HG03060 (cell line): ENCODE measurements around the gene LETM1.

ENCODE experiments used
- ATAC-seq: cut with Tn5 transposase; IDR thresholded peaks from one replicate; pipeline ENCODE4 v1.9.1; 2021; ENCODE audit warnings: low read depth, moderate number of reproducible peaks; ENCODE audit not compliant: unreplicated experiment

LETM1 gene

GRCh38 chr4:1856071-1856942, at the start of gene LETM1:
Gene LETM1, minus strand, starts transcription at chr4:1856156. Its CDS starts 206 bp downstream, at chr4:1855950.
- ATAC-seq, result peak; percentile 51

- no peak for ATAC-seq
Measured at GRCh38 chr4:1904042-1904441, 48.1 kb upstream of the LETM1 start.

DNA sequence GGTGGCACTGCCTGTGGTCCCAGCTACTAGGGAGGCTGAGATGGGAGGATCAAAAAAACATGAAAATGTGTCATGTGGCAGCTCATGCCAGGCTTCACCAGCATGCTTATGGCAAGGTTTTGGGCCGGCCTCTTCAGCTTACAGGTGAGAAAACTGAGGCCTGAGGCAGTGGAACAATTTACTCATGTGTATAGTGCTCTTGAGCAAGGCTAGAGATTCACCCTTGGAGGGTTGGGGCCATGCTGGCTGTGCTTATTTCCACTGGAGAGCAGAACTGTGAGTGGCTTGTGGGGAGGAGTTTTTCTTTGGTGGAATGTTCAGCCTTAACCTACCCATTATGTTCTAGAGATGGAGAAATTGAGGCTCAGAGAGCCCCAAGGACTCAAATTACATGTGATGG, 47.1 kb upstream of the LETM1 start:
- no peak for ATAC-seq

DNA sequence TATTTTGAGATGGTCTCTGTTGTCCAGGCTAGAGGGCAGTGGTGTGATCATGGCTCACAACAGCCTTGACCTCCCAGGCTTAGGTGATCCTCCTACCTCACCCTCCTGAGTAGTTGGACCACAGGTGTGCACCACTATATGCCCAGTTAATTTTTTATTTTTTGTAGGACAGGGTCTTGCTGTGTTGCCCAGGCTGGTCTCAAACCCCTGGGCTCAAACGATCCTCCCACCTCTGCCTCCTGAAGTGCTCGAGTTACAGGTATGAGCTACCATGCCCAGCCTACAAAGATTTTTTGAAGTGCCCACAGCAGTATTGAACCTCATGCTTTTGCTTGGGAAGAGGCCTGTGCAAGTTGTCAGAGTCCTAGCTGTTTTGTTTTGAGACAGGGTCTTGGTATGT, 46.3 kb upstream of the LETM1 start:
- ATAC-seq, result no peak

DNA sequence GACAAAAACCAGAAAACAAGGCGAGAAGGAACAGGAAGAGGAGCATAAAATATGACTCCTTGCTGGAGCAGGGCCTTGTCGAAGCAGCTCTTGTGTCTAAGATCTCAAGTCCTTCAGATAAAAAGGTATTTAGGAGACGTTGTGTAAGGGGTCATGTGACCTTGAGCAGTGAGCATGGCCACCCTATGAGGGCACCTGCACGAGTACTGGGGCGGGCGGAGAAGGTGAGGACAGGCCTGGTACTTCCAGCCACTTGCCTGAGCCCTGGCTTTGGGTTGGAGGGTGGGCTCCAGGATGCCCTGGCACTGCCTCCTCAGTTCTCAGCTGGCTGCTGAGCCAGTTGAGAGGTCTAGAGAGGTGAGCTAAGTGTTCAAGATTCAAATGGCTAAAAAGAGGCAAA, 45.2 kb upstream of the LETM1 start:
- no peak for ATAC-seq

DNA sequence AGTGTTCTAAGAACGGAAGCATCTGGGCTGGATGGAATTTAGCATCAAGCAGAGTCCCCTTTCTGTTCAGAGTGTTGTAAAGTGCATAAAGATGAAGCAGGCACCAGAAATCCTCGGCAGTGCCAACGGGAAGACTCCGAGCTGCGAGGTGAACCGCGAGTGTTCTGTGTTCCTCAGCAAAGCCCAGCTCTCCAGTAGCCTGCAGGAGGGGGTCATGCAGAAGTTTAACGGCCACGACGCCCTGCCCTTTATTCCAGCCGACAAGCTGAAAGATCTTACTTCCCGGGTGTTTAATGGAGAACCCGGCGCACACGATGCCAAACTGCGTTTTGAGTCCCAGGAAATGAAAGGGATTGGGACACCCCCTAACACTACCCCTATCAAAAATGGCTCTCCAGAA, 44.7 kb upstream of the LETM1 start:
- ATAC-seq, result no peak

GRCh38 chr4:1900087-1900433, 44.1 kb upstream of the LETM1 start:
- no peak for ATAC-seq

DNA sequence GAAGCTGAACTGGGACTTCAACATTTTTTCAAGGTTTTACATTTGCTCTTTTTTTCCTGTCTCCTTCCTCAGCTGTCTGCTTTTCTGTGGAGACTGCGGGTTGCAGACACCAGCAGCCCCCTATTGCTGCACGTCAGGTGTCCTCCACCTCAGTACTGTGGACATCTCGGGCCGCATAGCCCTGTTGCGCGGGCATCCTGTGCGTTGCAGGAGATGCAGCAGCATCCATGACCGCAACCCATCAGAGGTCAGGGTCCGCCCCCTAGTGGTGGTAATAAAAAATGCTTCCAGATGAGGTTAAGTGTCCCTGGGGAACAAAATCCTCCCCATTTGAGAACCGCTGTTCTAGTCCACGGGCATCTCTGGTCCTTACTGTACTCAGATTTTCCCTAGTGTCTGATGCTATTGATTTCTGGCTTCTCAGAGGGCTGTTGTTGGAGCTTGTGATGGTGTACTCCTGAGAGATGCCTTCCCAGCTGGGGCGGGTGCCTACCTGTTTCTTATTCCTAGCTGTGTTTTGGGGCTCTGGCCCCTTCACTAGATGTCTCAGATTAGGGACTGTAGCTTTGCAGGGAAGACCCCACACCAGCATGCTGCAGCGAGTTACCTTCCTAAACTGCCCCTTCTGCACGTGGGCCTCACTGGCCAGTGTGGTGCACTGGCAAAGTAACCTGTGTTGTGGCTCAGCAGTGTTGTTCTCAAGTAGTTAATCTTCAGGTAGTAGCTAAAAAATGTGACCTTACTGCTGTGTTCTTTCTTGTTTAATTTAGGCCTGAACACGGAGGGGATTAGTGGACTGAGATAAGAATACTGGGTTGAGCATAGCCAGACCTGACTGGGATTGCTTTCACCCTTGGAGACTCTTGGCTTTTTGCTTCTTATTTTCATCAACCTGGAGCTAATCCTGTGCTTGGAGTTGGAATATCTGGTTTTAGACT, 43.5 kb upstream of the LETM1 start:
- no peak for ATAC-seq

GRCh38 chr4:1898681-1899080, 42.7 kb upstream of the LETM1 start:
- no peak for ATAC-seq

DNA sequence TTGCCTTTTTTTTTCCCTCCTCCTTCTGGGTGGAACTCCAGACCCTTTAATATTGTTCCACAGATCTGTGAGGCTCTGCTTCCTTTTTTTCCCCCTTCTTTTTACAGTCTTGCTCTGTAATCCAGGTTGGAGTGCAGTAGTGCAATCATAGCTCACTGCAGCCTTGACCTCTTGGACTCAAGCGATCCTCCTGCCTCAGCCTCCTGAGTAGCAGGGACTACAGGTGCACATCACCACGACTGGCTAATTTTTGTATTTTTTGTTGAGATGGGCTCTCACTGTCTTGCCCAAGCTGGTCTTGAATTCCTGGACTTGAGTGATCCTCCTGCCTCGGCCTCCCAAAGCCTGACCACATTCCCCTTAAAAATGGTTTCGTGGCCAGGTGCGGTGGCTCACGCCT, 42.1 kb upstream of the LETM1 start:
- ATAC-seq, result no peak

GRCh38 chr4:1896658-1896991, 40.7 kb upstream of the LETM1 start:
- no peak for ATAC-seq

DNA sequence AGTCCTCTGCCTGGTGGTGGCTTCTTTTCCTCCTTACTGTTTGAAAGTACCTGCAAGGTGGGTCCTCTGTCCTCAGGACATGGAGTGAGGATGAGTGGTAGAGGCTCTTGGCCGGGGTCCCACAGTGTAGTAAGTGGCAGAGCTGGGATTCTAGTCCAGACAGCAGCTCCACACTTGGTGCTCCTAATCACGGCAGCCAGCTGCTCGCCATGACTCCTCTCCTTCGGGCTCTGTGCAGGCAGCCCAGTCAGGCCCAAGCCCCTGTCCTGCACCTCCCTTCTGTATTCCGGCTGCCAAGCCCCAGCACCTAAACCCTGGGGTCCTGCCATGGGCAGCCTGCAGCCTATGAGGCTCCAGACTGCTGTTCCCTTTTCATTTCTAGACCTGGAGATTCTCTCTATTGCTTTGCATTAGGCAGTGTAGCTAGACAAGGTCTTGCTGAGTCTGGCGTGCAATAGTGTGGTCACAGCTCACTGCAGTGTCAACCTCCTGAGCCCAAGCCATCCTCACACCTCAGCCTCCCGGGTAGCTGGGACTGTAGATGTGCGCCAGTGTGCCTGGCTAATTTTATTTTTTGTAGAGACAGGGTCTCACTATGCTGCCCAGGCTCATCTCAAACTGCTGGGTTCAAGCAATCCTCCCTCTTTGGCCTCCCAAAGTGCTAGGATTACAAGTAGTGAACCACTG, 40.2 kb upstream of the LETM1 start:
- no peak for ATAC-seq

DNA sequence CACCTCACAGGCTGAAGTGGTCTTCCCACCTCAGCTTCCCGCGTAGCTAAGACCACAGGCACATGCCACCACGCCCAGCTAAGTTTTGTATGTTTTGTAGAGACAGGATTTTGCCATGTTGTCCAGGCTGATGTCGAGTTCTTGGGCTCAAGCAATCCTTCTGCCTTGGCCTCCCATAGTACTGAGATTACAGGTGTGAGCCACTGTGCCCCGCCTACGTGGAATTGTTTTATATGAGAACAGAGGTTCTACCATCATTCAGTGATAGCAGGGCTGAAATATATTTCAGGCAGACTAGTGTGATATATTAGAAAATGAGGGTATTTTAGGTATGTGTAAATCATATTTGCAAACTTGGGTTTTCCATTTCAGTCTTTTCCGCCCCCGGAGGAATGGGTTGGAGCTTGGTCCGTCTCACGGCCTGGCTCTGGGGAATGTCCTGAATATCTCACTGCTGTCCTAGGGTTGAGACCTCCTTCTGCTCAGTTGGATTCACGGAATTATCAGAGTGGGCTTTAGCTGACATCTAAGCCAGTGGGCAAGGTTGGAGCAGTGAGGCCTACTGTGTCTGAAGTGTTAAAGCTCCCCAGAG, 35.1 kb upstream of the LETM1 start:
- ATAC-seq, result no peak

GRCh38 chr4:1887052-1887451, 31.1 kb upstream of the LETM1 start:
- ATAC-seq, result no peak

GRCh38 chr4:1885414-1885813, 29.5 kb upstream of the LETM1 start:
- ATAC-seq, result no peak

- no peak for ATAC-seq
Measured at GRCh38 chr4:1883583-1883982, 27.6 kb upstream of the LETM1 start.

- ATAC-seq, result no peak
Measured at GRCh38 chr4:1882850-1883271, 26.9 kb upstream of the LETM1 start.

DNA sequence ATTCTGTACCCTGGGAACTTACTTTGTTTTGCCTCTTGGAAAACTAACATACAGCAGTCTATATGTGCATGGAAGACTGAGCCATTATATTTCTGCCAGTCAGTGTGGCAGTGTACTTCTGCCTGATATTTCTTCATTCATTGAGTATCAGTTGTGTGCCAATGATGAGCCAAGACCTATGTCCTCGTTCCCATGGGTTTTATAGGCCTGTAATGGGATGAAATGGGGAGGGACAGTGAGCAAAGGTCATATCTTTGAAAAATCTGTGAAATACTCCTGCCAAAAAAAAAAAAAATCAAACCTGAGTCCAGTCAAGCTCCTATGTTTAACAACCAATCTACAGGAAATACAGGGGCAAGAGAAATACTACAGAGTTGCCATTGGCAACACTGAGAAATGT, 24.4 kb upstream of the LETM1 start:
- no peak for ATAC-seq

DNA sequence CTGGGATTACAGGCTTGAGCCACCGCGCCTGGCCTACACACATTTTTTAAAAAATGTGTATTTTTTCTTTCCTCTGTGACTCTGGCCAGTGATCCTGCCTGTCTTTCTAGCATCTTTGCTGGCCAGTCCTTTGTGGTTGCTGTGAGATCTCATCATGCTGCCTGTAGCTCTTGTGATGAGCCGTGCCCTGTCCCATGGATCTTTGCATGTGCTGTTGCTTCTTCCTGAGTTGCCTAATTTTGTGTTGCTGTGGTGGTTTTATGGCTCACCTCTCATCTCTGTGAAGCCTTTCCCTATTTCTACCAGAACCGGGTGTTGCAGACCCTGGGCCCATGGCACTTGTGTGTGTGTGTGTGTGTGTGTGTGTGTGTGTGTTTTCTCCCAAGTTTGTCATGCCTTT, 23.5 kb upstream of the LETM1 start:
- ATAC-seq, result no peak

- no peak for ATAC-seq
Measured at GRCh38 chr4:1874201-1874600, 18.2 kb upstream of the LETM1 start.

DNA sequence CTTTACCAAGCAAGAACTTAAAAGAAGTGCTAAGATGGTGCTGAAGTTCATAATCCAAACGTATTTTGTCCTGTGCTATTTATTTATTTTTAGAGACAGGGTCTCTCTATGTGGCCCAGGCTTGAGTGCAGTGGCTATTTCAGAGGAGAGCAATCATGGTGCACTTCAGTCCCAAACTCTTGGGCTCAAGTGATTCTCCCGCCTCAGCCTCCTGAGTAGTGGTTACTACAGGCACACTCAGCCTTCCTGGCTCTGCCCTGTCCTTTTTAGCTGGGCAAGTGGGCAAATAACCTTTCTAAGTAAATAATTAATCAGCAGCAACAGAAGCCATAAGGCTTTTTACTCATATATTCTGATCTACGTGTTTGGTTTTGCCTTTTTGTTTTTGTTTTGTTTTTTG, 17.8 kb upstream of the LETM1 start:
- ATAC-seq, result no peak
